Stimulated activated effector memory CD8-positive, alpha-beta T cell treated with anti-CD3 and anti-CD28 coated beads, Interleukin-12 subunit alpha, Interleukin-12 subunit beta, amount 100 ng/mL, for 72 hours (primary cell): ENCODE data around the gene ZFYVE9.
"Not testable (repeated sequence)": the region's sequence is repeated elsewhere in the genome, so short reads cannot be mapped to it uniquely, and the experiment has no call there.

Source experiments
- ATAC-seq: fragments of 150-1000 bp; cut with Tn5 transposase; 2 replicates; pipeline ENCODE4 v1.10.0; 2021
- DNase-seq, 2 donors: peaks; one replicate each; pipeline ENCODE4 v3.0.0; 2021 to 2022; ENCODE audit warnings: low spot score in 2 of 2
- H3K27ac Mint-ChIP-seq: one replicate; pipeline ENCODE4 v1.8.0; 2022; ENCODE audit warnings: mild to moderate bottlenecking, mixed read lengths
- H3K36me3 Mint-ChIP-seq: one replicate; pipeline ENCODE4 v1.8.0; 2022; ENCODE audit warnings: mild to moderate bottlenecking, mixed read lengths
- H3K4me1 Mint-ChIP-seq: one replicate; pipeline ENCODE4 v1.8.0; 2022; ENCODE audit warnings: mixed read lengths
- H3K4me3 Mint-ChIP-seq: one replicate; pipeline ENCODE4 v1.8.0; 2022; ENCODE audit warnings: mild to moderate bottlenecking, mixed read lengths
- H3K9me3 Mint-ChIP-seq: one replicate; pipeline ENCODE4 v1.8.0; 2022; ENCODE audit warnings: mixed read lengths

ZFYVE9 gene

GRCh38 chr1:52166996-52167753 lies 25.3 kb downstream of the ZFYVE9 start:
- ATAC-seq (no peak), DNase-seq (no peak)
- Mint-ChIP-seq H3K9me3 (peaks cover 6% of the 10 kb centered on the region), H3K27ac (no peak overlapping the region), H3K4me3 (no peak overlapping the region), H3K4me1 (no peaks in the 10 kb centered on the region), H3K36me3 (no peaks in the 10 kb centered on the region)

GRCh38 chr1:52168373-52169080 lies 26.6 kb downstream of the ZFYVE9 start:
- Mint-ChIP-seq H3K4me1 (no peaks in the 10 kb centered on the region), H3K9me3 (peaks cover 6% of the 10 kb centered on the region), H3K36me3 (no peaks in the 10 kb centered on the region), H3K27ac (no peak overlapping the region), H3K4me3 (no peak overlapping the region)
- DNase-seq (no peak), ATAC-seq (no peak)

DNA sequence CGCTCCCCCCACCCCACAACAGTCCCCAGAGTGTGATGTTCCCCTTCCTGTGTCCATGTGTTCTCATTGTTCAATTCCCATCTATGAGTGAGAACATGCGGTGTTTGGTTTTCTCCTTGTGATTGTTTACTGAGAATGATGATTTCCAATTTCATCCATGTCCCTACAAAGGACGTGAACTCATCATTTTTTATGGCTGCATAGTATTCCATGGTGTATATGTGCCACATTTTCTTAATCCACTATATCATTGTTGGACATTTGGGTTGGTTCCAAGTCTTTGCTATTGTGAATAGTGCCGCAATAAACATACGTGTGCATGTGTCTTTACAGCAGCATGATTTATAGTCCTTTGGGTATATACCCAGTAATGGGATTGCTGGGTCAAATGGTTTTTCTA lies 29.3 kb downstream of the ZFYVE9 start:
- ATAC-seq, DNase-seq, H3K4me1 Mint-ChIP-seq, H3K9me3 Mint-ChIP-seq, H3K27ac Mint-ChIP-seq, H3K36me3 Mint-ChIP-seq, H3K4me3 Mint-ChIP-seq: not testable (repeated sequence)

DNA sequence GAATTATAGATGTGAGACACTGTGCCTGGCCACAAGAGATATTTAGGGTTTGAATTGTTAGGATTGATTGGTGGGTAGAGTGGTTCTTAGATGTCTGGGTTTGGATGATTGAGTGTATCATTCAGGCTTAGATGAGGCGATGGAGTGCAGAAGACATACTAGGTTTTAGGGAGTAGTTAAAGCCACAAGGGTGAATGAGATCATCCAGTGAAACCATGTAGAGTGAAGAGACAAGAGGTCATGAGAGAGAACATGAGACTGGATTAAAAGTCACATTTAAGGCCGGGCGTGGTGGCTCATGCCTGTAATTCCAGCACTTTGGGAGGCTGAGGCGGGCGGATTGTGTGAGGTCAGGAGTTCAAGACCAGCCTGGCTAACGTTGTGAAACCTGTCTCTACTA lies 37.2 kb downstream of the ZFYVE9 start:
- H3K4me1 Mint-ChIP-seq, result no peaks in the 10 kb centered on the region
- ATAC-seq (peak; percentile 70), DNase-seq (no peak)

DNA sequence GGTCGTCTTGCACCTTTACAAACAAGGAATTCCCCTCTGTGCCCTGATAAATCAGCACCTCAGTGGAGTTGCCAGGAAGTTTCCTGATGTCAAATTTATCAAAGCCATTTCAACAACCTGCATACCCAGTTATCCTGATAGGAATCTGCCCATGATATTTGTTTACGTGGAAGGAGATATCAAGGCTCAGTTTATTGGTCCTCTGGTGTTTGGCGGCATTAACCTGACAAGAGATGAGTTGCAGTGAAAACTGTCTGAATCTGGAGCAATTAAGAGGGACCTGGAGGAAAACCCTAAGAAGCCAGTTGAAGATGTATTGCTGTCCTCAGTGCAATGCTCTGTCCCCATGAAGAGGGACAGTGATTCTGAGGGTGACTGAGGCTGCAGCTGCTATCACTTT lies 38.3 kb downstream of the ZFYVE9 start:
- Mint-ChIP-seq H3K4me3 (no peak overlapping the region), H3K9me3 (no peaks in the 10 kb centered on the region), H3K27ac (no peak overlapping the region), H3K4me1 (no peaks in the 10 kb centered on the region), H3K36me3 (no peaks in the 10 kb centered on the region)
- ATAC-seq, result no peak
- no peak for DNase-seq

More for the DNA sequence above, 37.2 kb downstream of the ZFYVE9 start:
- Mint-ChIP-seq H3K36me3 (no peaks in the 10 kb centered on the region), H3K27ac (no peak overlapping the region), H3K4me3 (no peak overlapping the region), H3K9me3 (no peaks in the 10 kb centered on the region)

GRCh38 chr1:52181759-52182158 lies 39.9 kb downstream of the ZFYVE9 start:
- not testable (repeated sequence) for H3K9me3 Mint-ChIP-seq, ATAC-seq, H3K4me1 Mint-ChIP-seq, H3K4me3 Mint-ChIP-seq, H3K36me3 Mint-ChIP-seq, H3K27ac Mint-ChIP-seq, DNase-seq

GRCh38 chr1:52182328-52182727 lies 40.4 kb downstream of the ZFYVE9 start:
- not testable (repeated sequence) for H3K9me3 Mint-ChIP-seq, H3K4me3 Mint-ChIP-seq, H3K36me3 Mint-ChIP-seq, DNase-seq, ATAC-seq, H3K4me1 Mint-ChIP-seq, H3K27ac Mint-ChIP-seq

DNA sequence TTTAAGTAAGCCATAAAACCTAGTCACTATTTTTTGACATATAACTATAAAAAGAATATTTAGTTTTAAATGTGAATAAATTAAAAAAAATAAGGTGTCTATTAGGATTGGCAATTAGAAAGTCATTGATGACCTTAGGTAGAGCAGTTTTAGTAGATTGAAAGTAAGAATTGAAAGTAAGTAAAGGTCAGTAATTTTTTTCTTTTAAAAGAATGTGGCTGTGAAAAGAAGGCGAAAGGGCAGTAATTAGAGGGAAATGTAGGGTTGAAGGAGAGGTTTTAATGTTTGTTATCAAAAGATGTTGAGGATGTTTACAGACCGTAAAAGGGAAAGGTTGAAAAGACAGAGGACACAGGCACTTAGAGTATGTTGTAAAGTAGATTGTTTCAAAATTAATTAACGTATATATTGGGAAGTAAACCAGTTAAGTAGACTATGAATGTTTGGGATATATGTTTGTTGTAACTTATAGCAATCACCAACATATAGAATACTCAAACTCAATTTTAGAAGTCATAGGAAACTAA lies 41.0 kb downstream of the ZFYVE9 start:
- no peaks in the 10 kb centered on the region for H3K36me3 Mint-ChIP-seq
- no peak for ATAC-seq
- H3K4me1 Mint-ChIP-seq, result peaks cover 1% of the 10 kb centered on the region
- no peak overlapping the region for H3K4me3 Mint-ChIP-seq
- no peaks in the 10 kb centered on the region for H3K9me3 Mint-ChIP-seq
- H3K27ac Mint-ChIP-seq, result no peak overlapping the region
- no peak for DNase-seq

DNA sequence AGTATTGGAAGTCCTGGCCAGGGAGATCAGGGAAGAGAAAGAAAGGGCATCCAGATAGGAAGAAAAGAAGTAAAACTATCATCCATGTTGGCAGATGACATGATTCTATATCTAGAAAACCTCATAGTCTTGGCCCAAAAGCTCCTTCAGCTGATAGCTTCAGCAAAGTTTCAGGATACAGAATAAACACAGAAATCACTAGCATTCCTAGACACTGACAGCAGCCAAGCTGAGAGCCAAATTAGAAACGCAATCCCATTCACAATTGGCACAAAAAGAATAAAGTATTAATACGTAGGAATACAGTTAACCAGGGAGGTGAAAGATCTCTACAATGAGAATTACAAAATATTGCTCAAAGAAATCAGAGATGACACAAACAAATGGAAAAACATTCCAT lies 44.6 kb downstream of the ZFYVE9 start:
- DNase-seq (no peak), ATAC-seq (no peak)
- H3K36me3 Mint-ChIP-seq, result no peaks in the 10 kb centered on the region
- no peak overlapping the region for H3K4me3 Mint-ChIP-seq
- peaks cover 5% of the 10 kb centered on the region for H3K4me1 Mint-ChIP-seq
- no peak overlapping the region for H3K27ac Mint-ChIP-seq
- no peaks in the 10 kb centered on the region for H3K9me3 Mint-ChIP-seq

DNA sequence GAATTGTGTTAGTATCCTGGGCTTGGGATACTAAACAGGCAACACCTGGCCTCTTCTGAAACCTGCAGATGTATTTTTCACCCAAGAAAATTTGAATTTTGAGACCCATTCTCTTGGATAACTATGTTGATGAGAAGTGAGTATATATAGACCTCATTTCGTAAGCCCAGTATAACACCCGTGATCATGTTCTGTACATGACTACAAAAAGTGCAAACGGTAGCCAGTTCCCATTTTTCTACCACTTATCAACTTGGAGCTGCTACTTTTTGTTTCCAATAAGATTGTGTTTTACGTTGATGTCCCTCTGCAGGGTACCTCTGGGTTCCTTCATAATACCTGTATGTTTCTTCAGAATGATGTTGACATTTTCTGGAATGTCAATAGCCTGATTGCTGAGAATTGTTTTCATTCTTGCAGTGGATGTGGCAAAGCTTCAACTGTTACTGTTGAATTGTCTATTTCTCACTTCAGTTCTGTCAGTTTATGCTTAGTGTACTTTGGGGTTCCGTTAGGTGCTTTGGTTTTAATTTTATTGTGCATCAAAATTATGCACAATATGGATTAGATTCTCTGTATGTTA lies 48.1 kb downstream of the ZFYVE9 start:
- Mint-ChIP-seq H3K36me3 (no peaks in the 10 kb centered on the region), H3K9me3 (no peaks in the 10 kb centered on the region), H3K27ac (no peak overlapping the region), H3K4me1 (peaks cover 5% of the 10 kb centered on the region), H3K4me3 (no peak overlapping the region)
- no peak for DNase-seq
- ATAC-seq, result no peak

DNA sequence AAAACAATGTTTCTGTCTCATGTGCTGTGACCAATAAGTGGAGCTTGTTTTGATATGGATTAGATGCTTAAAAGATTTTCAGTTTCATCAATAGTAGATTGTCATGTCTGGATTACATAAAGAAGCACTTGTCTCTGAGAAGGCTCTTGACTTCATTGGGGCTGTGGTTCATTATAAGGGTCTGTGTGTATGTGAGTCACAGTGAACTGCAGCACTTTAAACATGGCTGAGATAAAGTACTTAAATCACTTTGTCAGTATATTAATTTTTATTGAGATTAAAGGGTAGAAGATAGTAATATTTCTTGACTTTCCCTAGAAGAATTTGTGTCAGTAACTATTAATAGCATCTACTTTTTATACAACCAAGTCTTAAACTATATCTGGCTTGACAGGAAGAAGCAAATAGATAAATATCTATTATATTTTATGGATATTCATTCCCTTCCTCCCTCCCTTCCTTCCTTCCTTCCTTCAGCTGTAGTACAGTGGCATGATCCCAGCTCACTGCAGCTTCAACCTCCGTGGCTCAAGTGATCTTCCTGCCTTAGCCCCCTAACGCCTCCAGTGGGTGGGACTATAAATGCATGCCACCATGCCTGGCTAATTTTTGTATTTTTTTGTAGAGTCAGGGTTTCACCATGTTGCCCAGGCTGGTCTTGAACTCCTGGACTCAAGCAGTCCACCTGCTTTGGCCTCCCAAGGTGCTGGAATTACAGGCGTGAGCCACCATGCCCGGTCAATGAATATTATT lies 48.8 kb downstream of the ZFYVE9 start:
- Mint-ChIP-seq H3K9me3 (no peaks in the 10 kb centered on the region), H3K4me3 (no peak overlapping the region), H3K4me1 (peaks cover 5% of the 10 kb centered on the region), H3K27ac (no peak overlapping the region), H3K36me3 (no peaks in the 10 kb centered on the region)
- ATAC-seq (no peak), DNase-seq (no peak)

DNA sequence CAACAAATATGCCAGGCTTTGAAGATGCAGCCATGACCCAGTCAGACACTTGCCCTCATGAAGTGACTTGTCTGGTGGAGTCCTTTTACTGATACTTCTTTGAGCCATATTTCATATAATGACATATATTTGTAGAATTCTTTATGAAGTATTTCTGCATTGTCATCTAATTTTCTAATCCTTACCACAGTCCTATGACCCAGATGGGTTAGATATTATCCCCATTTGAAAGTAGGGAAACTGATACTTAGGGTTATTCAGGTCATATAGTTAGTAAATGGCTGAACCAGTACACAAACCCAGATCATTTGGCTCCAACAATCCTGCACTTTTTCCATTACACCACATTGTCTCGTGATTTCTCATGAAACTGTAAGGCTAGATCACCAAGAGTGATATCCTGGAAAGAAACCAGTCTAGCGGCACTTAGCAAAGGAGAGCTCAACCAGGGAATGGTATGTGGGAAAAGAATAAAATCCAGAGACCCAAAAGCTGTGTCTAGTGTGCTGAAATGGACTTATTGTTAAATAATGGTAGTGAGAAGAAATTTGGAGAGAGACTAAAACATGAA lies 49.6 kb downstream of the ZFYVE9 start:
- Mint-ChIP-seq H3K4me3 (no peak overlapping the region), H3K9me3 (no peaks in the 10 kb centered on the region), H3K36me3 (no peaks in the 10 kb centered on the region), H3K27ac (no peak overlapping the region), H3K4me1 (peaks cover 5% of the 10 kb centered on the region)
- ATAC-seq, result no peak
- DNase-seq, result no peak

GRCh38 chr1:52192024-52192423 lies 50.1 kb downstream of the ZFYVE9 start:
- Mint-ChIP-seq H3K4me3 (no peak overlapping the region), H3K27ac (no peak overlapping the region)

DNA sequence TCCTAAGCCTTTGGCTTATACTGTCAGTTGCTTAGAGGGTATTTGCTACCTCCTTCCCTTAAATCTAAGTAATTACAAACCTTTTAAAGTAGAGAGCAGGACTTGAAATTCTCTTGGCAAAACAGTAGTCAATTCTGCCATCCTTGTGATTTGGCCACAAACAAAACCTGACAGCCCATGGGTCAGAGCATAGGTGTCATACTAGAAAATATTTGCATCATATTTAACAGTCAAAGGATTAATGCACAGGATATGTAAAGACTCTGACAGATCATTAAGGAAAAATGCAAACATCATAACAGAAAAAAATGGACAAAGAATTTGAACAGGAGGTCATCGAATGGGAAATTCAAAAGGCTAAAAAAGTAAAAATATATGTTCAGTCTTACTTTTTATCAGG lies 50.5 kb downstream of the ZFYVE9 start:
- ATAC-seq (no peak), DNase-seq (no peak)
- H3K4me1 Mint-ChIP-seq, result peaks cover 5% of the 10 kb centered on the region
- no peak overlapping the region for H3K4me3 Mint-ChIP-seq
- H3K36me3 Mint-ChIP-seq, result no peaks in the 10 kb centered on the region
- H3K27ac Mint-ChIP-seq, result no peak overlapping the region
- no peaks in the 10 kb centered on the region for H3K9me3 Mint-ChIP-seq

More at GRCh38 chr1:52192024-52192423, 50.1 kb downstream of the ZFYVE9 start:
- Mint-ChIP-seq H3K36me3 (no peaks in the 10 kb centered on the region), H3K4me1 (peaks cover 5% of the 10 kb centered on the region), H3K9me3 (no peaks in the 10 kb centered on the region)
- ATAC-seq (no peak), DNase-seq (no peak)

DNA sequence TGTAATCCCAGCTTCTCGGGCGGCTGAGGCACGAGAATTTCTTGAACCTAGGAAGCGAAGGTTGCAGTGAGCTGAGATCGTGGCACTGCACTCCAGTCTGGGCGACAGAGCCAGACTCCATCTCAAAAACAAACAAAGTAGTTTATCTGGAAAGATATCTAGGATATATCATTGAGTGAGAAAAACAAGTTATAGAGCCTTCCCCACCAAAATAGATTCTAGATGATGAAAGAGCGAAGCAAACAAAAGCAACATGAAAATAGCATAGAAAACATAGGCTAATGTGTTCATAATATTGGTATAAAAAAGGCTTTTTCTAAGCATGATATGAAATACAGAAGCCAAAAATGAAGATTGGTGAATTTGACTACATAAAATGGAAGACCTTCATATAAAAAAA lies 52.1 kb downstream of the ZFYVE9 start:
- H3K9me3 Mint-ChIP-seq, result no peaks in the 10 kb centered on the region
- no peak for ATAC-seq
- H3K27ac Mint-ChIP-seq, result no peak overlapping the region
- no peaks in the 10 kb centered on the region for H3K4me1 Mint-ChIP-seq
- no peaks in the 10 kb centered on the region for H3K36me3 Mint-ChIP-seq
- H3K4me3 Mint-ChIP-seq, result no peak overlapping the region
- DNase-seq, result no peak
